RWPE2 (cell line): ENCODE measurements around the gene OR11A1.

Source experiments
- ATAC-seq: fragments of 200-7000 bp; cut with Tn5 transposase; 3 replicates; pipeline ENCODE4 v1.9.1; 2021; ENCODE audit warnings: low read depth
- DNase-seq: peaks from one replicate; pipeline ENCODE4 v3.0.0-alpha.2; 2020; ENCODE audit warnings: low spot score
- H3K27ac ChIP-seq: fragments of 450-650 bp; 2 replicates; pipeline ENCODE4 v1.5.1; 2017; ENCODE audit warnings: mild to moderate bottlenecking; ENCODE audit not compliant: poor library complexity, severe bottlenecking
- H3K27me3 ChIP-seq: fragments of 250-450 bp; sonication (Bioruptor Pico); 2 replicates; pipeline ENCODE4 v1.5.1; 2021; ENCODE audit warnings: mild to moderate bottlenecking, moderate library complexity; ENCODE audit not compliant: insufficient read depth, poor library complexity, severe bottlenecking
- H3K36me3 ChIP-seq: fragments of 250-450 bp; sonication (Bioruptor Pico); 2 replicates; pipeline ENCODE4 v1.5.1; 2020; ENCODE audit warnings: low read depth, mild to moderate bottlenecking, moderate library complexity
- H3K4me1 ChIP-seq: fragments of 250-450 bp; sonication (Bioruptor Pico); 2 replicates; pipeline ENCODE4 v1.5.1; 2021; ENCODE audit warnings: mild to moderate bottlenecking, moderate library complexity; ENCODE audit not compliant: insufficient read depth, poor library complexity, severe bottlenecking
- H3K4me3 ChIP-seq: fragments of 250-450 bp; sonication (Bioruptor Pico); 2 replicates; pipeline ENCODE4 v1.5.1; 2021; ENCODE audit warnings: mild to moderate bottlenecking, moderate library complexity; ENCODE audit not compliant: severe bottlenecking
- H3K9me3 ChIP-seq: fragments of 250-450 bp; sonication (Bioruptor Pico); 2 replicates; pipeline ENCODE4 v1.5.1; 2021; ENCODE audit warnings: mild to moderate bottlenecking, moderate library complexity; ENCODE audit not compliant: severe bottlenecking
- TF ChIP-seq, protein P1 (sequence below): fragments of 450-650 bp; IDR thresholded peaks from one replicate; pipeline ENCODE4 v1.5.1; 2017; ENCODE audit warnings: mild to moderate bottlenecking, moderate library complexity; ENCODE audit not compliant: poor library complexity, severe bottlenecking

OR11A1 gene

DNA sequence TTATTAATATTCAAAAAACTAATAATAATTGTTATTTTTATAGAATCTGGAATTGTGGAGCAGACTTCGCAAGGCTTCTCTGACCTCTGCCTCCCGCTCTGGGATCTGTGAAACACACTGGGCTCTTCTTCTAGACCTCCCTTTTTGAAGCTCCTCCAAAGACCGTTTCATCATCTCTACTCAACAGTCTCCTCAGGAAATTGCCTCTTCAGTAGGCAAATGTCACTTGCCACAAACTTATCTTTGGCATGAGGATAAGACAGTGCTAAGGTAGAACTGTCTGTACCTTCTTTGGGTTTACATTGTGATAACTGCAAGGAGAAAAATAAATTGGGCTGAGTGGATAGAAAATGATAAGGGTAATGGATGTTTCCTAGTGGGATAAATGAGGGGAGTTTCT, 33.2 kb upstream of the OR11A1 start:
- no peak overlapping the region for H3K27ac ChIP-seq
- DNase-seq (no peak), ATAC-seq (no peak)
- no peaks in the 10 kb centered on the region for H3K9me3 ChIP-seq
- no peaks in the 10 kb centered on the region for H3K36me3 ChIP-seq
- H3K27me3 ChIP-seq = no peaks in the 10 kb centered on the region
- no peak overlapping the region for H3K4me3 ChIP-seq
- no peaks in the 10 kb centered on the region for H3K4me1 ChIP-seq
- TF ChIP-seq, protein P1, sequence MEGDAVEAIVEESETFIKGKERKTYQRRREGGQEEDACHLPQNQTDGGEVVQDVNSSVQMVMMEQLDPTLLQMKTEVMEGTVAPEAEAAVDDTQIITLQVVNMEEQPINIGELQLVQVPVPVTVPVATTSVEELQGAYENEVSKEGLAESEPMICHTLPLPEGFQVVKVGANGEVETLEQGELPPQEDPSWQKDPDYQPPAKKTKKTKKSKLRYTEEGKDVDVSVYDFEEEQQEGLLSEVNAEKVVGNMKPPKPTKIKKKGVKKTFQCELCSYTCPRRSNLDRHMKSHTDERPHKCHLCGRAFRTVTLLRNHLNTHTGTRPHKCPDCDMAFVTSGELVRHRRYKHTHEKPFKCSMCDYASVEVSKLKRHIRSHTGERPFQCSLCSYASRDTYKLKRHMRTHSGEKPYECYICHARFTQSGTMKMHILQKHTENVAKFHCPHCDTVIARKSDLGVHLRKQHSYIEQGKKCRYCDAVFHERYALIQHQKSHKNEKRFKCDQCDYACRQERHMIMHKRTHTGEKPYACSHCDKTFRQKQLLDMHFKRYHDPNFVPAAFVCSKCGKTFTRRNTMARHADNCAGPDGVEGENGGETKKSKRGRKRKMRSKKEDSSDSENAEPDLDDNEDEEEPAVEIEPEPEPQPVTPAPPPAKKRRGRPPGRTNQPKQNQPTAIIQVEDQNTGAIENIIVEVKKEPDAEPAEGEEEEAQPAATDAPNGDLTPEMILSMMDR = no peak

DNA sequence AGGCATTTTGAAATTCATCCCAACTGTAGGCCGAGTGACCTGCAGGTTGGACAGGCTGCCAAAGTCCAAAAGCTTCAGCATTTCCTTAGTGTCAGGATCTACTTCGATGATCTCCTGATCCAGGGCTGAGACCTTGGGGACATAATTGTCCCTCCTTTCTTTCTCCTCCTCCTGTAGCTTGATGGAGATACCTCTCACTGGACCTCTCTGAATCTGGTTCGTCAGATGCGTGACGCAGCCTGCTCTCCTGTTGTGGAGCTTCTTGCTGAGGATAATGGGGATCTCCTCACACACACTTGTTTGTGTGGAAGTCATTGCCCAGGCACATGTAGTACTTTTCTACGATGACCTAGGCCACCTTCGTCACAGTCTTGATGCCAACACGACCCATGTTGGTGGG, 32.4 kb upstream of the OR11A1 start:
- Histone ChIP-seq H3K27ac (no peak overlapping the region), H3K4me1 (no peaks in the 10 kb centered on the region), H3K27me3 (no peaks in the 10 kb centered on the region), H3K4me3 (no peak overlapping the region), H3K36me3 (no peaks in the 10 kb centered on the region), H3K9me3 (no peaks in the 10 kb centered on the region)
- ATAC-seq = no peak
- no peak for DNase-seq
- TF ChIP-seq, protein P1 = no peak

DNA sequence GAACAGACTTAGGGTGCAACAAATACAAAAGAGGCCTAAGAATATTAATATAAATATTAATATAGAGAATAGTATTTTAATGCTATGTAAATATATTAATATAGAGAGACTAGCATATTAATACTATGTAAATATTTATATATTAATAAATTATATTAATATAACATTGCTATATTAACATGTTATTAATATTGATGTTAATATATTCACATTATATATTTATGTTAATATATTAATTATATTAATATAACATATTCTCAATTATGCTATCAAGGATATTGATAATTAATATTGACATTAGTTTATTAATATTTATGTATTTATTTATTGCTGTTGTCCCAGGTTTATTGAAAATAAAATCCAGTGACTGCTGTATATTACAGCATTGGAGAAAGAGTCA, 32.0 kb upstream of the OR11A1 start:
- no peak overlapping the region for H3K4me3 ChIP-seq
- ATAC-seq = no peak
- H3K4me1 ChIP-seq = no peaks in the 10 kb centered on the region
- no peaks in the 10 kb centered on the region for H3K9me3 ChIP-seq
- TF ChIP-seq, protein P1 = no peak
- no peak for DNase-seq
- no peak overlapping the region for H3K27ac ChIP-seq
- H3K36me3 ChIP-seq = no peaks in the 10 kb centered on the region
- no peaks in the 10 kb centered on the region for H3K27me3 ChIP-seq

DNA sequence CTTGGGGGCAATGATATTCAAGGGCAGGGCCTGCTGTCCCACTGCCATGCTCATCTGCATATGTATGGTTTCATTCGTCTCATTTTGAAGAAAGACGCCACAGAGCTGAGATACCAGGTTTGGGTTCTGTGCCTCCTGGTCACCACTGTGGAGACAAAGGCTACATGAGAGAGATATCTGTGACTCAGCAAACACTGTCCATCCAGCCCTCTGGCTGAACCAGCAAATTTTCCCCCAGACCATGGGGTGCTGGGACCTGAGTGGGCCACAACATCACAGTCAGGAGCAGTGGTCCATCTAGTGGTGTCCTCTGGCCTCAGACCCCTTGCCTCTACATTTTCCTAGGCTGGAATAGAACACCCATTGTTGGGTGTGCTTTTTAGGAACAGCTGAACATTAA, 30.8 kb upstream of the OR11A1 start, which contains the start of gene MAS1L:
Gene MAS1L, minus strand, starts transcription at position 297 of the 400 bp plus-strand sequence. Its CDS starts 54 bp downstream, at position 243.
- Histone ChIP-seq H3K4me3 (no peak within 1 kb of the TSS), H3K27me3 (no peaks in the 10 kb centered on the region), H3K36me3 (no peaks in the 10 kb centered on the region), H3K27ac (no peak within 1 kb of the TSS), H3K9me3 (no peaks in the 10 kb centered on the region), H3K4me1 (no peaks in the 10 kb centered on the region)
- ATAC-seq (no peak), DNase-seq (no peak)
- TF ChIP-seq, protein P1 = no peak

DNA sequence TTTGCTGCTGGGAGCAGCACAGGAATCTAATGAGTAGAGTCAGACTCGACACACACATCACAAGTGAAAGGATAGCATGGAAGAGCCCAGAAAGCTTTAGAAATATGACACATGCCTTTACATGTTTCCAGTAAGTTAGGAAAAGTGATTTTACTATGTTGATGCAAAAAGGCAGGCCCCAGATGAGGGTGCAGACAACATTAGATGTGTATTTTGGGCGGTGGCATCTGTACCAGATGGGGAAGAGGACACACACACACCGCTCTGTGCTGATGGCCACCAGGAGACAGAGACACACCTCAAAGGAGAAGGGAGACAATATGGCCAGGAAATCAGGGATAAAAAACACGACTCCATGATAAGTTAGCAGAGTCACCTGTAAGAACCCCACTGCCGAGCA, 30.3 kb upstream of the OR11A1 start:
- no peaks in the 10 kb centered on the region for H3K9me3 ChIP-seq
- DNase-seq (no peak), ATAC-seq (no peak)
- no peak overlapping the region for H3K27ac ChIP-seq
- TF ChIP-seq, protein P1 = no peak
- H3K36me3 ChIP-seq = no peaks in the 10 kb centered on the region
- H3K27me3 ChIP-seq = no peaks in the 10 kb centered on the region
- no peak overlapping the region for H3K4me3 ChIP-seq
- H3K4me1 ChIP-seq = no peaks in the 10 kb centered on the region
